ENCODE measurements around the gene AKR1C8.

DNA sequence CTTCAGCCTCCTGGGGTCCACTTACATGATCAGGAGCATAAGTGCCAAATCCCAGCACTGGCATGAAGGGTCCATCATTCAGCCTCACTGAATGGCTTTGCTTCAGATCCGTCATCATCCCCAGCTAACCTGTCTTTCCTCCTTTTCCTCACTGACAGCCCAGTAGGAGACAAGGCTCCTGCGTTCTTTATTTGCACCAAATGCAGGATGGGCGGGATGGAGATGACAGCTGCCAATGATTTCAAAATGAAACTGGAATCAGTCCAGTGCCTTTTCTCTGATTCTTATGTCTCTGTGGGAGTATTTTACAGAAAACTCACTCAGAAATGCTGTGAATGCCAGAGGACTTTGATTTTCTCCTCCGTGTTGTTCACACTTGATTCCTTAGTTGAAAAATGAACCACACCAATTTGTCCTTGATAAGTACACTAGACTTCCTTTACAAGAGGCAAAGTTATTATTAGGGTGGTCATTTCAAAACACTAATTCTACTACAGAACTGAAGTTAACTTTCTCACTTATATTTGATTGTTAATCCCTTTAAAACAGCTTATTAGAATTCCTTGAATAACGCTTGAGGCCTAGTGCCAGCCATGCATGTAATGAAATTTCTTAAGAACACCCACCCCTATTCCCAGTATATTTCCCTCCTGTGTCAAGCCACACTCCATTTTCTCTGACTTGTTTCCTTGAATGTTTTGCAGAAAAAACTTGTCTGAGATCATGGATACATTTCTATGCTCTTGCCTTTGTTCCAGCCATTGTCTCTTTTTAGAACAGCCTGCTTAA, at the start of gene AKR1C8:
- no peak for TF ChIP-seq POLR2A (IDR thresholded peaks at IDR 0.05; ENCODE audit: extremely low read depth, insufficient read length)
- no peak for TF ChIP-seq CTCF (IDR thresholded peaks at IDR 0.05; ENCODE audit: low read depth, low read length)
- no peak for TF ChIP-seq MYC (IDR thresholded peaks at IDR 0.05; ENCODE audit: low read depth, low read length)
- TF ChIP-seq, protein P1, sequence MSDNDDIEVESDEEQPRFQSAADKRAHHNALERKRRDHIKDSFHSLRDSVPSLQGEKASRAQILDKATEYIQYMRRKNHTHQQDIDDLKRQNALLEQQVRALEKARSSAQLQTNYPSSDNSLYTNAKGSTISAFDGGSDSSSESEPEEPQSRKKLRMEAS (IDR thresholded peaks at IDR 0.05; ENCODE audit: low read depth, low read length): no peak

Measured in NB4 (cell line).